LNCAP (cell line): ENCODE results near the gene CALCA.

Experiments used
- TF ChIP-seq, protein P1 (sequence below): fragments of 450-650 bp; IDR thresholded peaks from 2 replicates; pipeline ENCODE4 v1.5.1; 2017; ENCODE audit warnings: mild to moderate bottlenecking

Gene CALCA

DNA sequence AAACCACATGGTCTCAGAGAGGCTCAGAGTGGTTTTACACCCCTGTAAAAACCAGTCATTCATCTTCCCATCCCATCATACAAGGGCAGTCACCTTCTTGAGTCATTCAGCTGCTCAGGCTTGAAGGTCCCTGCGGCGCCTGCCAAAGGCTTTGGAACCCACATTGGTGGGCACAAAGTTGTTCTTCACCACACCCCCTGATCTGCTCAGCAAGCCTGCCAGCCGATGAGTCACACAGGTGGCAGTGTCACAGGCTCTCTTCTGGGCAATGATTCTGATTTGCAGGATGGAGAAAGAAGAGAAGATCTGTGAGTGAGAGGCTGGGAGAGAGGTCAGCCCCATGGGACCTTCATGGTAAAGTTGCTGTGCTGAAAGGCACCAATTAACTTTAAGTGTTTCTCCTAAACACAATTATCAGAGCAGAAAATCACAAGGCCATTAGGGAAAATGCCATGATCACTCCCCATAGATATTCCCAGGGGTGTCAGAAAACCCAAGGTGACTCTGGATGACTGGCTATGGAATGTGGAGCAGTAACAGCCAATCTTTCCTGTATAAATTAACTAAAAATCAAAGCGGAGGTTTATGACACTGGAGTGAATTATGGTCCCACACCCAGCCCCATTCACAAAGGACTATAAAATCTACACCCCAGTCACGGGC is 4.4 kb downstream of the CALCA start:
- TF ChIP-seq, protein P1, sequence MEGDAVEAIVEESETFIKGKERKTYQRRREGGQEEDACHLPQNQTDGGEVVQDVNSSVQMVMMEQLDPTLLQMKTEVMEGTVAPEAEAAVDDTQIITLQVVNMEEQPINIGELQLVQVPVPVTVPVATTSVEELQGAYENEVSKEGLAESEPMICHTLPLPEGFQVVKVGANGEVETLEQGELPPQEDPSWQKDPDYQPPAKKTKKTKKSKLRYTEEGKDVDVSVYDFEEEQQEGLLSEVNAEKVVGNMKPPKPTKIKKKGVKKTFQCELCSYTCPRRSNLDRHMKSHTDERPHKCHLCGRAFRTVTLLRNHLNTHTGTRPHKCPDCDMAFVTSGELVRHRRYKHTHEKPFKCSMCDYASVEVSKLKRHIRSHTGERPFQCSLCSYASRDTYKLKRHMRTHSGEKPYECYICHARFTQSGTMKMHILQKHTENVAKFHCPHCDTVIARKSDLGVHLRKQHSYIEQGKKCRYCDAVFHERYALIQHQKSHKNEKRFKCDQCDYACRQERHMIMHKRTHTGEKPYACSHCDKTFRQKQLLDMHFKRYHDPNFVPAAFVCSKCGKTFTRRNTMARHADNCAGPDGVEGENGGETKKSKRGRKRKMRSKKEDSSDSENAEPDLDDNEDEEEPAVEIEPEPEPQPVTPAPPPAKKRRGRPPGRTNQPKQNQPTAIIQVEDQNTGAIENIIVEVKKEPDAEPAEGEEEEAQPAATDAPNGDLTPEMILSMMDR: no peak

GRCh38 chr11:14956111-14956510 is 16.0 kb downstream of the CALCA start:
- TF ChIP-seq, protein P1: no peak

DNA sequence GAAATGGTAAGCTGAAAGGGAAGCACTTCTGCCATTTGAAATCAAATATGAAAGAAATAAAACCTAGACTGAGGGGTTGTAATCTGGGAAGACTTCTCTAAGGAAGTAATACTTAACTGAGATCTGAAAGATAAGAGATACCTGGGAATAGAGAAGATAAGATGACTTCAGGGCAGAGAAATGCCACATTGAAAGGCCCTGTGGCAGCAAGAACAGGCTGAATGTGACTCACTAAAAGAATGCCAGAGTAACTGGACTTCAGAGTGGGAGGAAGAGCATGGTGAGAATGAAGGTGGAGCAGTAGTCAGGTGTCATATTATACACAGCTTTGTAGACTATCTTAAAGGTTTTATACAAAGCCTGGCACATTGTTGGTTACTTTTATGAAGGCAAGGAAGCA is 17.6 kb downstream of the CALCA start:
- TF ChIP-seq, protein P1: no peak

- TF ChIP-seq, protein P1: no peak
These were observed 18.2 kb downstream of the CALCA start for GRCh38 chr11:14953904-14954303.

DNA sequence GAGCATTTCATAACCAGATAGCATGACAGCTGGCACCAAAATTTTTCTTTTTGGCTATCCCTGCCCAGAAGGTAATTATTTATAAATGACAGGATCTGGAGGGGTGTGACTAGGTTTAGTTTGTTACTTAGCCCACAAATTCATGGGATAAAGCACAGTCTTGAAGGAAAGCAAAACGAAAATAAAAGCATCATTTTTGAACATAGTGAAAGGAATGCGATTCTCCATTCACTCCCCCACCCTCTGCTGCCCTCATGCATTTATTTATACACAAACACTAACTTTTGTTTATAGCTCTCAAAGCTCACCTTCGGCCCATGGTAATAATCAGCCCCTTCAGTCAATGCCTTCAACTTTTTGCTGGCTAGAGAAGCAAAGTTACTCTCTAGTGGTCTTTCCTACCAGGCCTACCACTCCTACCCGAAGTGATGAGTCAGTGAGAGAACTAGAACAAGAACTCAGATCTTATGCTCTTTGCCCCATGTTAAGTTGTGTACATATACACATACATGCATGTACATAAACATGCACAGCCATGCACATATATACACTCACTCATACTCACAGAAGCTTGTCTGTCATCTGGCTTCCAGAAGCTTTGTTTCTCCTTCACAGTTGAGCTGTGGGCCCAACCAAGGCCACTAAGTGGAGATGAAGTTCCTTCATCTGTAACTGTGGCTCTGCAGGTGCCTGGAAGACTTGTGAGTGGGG is 22.6 kb downstream of the CALCA start:
- TF ChIP-seq, protein P1: no peak

DNA sequence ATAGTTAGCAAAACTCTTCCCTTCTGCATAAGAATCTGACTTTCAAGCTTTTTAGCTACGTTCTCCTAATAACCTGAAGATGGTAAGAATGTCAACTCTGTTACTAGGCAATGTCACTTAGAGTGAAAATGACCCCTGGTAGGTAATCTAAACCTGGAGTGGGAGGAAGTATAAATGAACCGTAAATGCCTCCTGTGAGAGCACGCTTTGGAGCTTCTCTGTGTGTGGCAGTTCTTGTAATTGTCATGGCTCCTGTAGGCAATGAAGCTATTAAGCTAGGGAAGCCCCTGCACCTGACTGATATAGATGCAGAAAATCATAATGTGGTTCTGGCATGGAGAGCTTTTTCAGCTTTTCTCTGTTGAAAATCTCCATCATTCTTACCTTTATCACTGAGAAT is 29.4 kb downstream of the CALCA start:
- TF ChIP-seq, protein P1: no peak

- TF ChIP-seq, protein P1: no peak
These were observed 33.2 kb downstream of the CALCA start for GRCh38 chr11:14938936-14939335.
